K562 (cell line): ENCODE data around the gene SLFN14. TPM values are rescaled to one million over a fixed set of nuclear protein-coding genes. Genes with fewer than 3 reads are reported as not detected.
A peak's percentile ranks its signal among the peaks of the same experiment; 100 is the strongest.

Experiments used
- ATAC-seq: fragments of 200-7000 bp; cut with Tn5 transposase; 3 replicates; pipeline ENCODE4 v1.9.1; 2020; ENCODE audit warnings: moderate library complexity
- BruUV-seq: library from RNA; stranded (reverse); fragments of 400-500 nt; replicated peaks from 2 replicates; lab custom pipeline; 2021; lab: Mats Ljungman, UMichigan
- CTCF ChIA-PET: fragments of 300-600 bp; formaldehyde crosslinking; extraction: SDS; loops from one replicate; lab custom pipeline; 2021; ENCODE audit warnings: low intra/inter-chr PET ratio; lab: Yijun Ruan, JAX
- POLR2A ChIA-PET: fragments of 300-600, 350-650 bp; sonication (Branson Sonifier 250); formaldehyde crosslinking; extraction: SDS; loops from one replicate; lab custom pipeline; 2021; ENCODE audit warnings: antibody characterized with exemption, inconsistent platforms; lab: Yijun Ruan, JAX
- DNase-seq, 4 experiments: peaks; one replicate each; pipeline versions ENCODE4 v3.0.0 to v3.0.0-alpha.2; 2011 to 2018; ENCODE audit warnings: low spot score in 3 of 4, mixed read lengths in 3 of 4; ENCODE audit errors: extremely low read depth in 1 of 4
- FAIRE-seq: peaks from 2 replicates; lab custom pipeline; 2011; peaks lifted over from hg19 to GRCh38; lab: Jason Lieb, UNC
- H2AFZ ChIP-seq: 2 replicates; pipeline ENCODE4 v1.6.0; 2011; ENCODE audit warnings: low read depth, low read length, control low read depth, inconsistent platforms
- H3K27ac ChIP-seq: fragments of 200-600 bp; 3 replicates; pipeline ENCODE4 v1.8.0; 2011; ENCODE audit warnings: low read depth, mild to moderate bottlenecking, control low read depth, inconsistent platforms, low read length, moderate library complexity, mixed read lengths; ENCODE audit errors: extremely low read depth
- H3K27me3 ChIP-seq, 2 experiments: fragments of 300-600 bp in 1 of 2; 2 replicates in 1 of 2; 3 replicates in 1 of 2; pipeline versions ENCODE4 v1.6.0 to v1.8.0; 2011; ENCODE audit warnings: inconsistent platforms in 2 of 2, low read length in 2 of 2, mild to moderate bottlenecking in 1 of 2, mixed read lengths in 1 of 2, moderate library complexity in 1 of 2; ENCODE audit not compliant: control insufficient read depth in 2 of 2, insufficient read depth in 2 of 2
- H3K36me3 ChIP-seq: fragments of 300-600 bp; 3 replicates; pipeline ENCODE4 v1.8.0; 2011; ENCODE audit warnings: mild to moderate bottlenecking, low read length, inconsistent platforms; ENCODE audit not compliant: control insufficient read depth, insufficient read depth
- H3K4me1 ChIP-seq, 2 experiments: fragments of 200-600 bp in 1 of 2; replicated peaks in 1 of 2; 2 replicates in 1 of 2; 3 replicates in 1 of 2; pipeline versions ENCODE4 v1.5.1 to v1.8.0; 2011; ENCODE audit warnings: inconsistent platforms in 2 of 2, low read length in 2 of 2, mild to moderate bottlenecking in 1 of 2, mixed read lengths in 1 of 2, moderate library complexity in 1 of 2; ENCODE audit not compliant: control insufficient read depth in 2 of 2, insufficient read depth in 2 of 2
- H3K4me2 ChIP-seq: 2 replicates; pipeline ENCODE4 v1.6.1; 2011; ENCODE audit warnings: low read length, control low read depth, inconsistent platforms, mixed read lengths; ENCODE audit not compliant: insufficient read depth
- H3K4me3 ChIP-seq: fragments of 200-600 bp; sonication (generic), shearing (Covaris generic); 2 replicates; pipeline ENCODE4 v1.5.1; 2016; ENCODE audit warnings: control low read depth, inconsistent platforms
- H3K79me2 ChIP-seq: fragments of 200-600 bp; 3 replicates; pipeline ENCODE4 v1.8.0; 2011; ENCODE audit warnings: low read length, inconsistent platforms; ENCODE audit not compliant: control insufficient read depth, insufficient read depth
- H3K9ac ChIP-seq, 2 experiments: 2 replicates each; pipeline versions ENCODE4 v1.6.0 to v1.6.1; 2011; ENCODE audit warnings: low read depth in 2 of 2, low read length in 2 of 2, control low read depth in 1 of 2, inconsistent platforms in 1 of 2, mild to moderate bottlenecking in 1 of 2, mixed read lengths in 1 of 2; ENCODE audit not compliant: insufficient read depth in 1 of 2
- H3K9me1 ChIP-seq: one replicate; pipeline ENCODE4 v1.6.0; 2011; ENCODE audit warnings: inconsistent platforms, mild to moderate bottlenecking, low read length, moderate library complexity; ENCODE audit not compliant: control insufficient read depth, insufficient read depth
- H3K9me3 ChIP-seq: replicated peaks from 2 replicates; pipeline ENCODE4 v1.5.1; 2011; ENCODE audit warnings: low read depth, low read length, inconsistent platforms; ENCODE audit not compliant: control insufficient read depth, insufficient read depth
- H4K20me1 ChIP-seq: replicated peaks from 2 replicates; pipeline ENCODE4 v1.6.1; 2011; ENCODE audit warnings: low read length, inconsistent platforms, mixed read lengths; ENCODE audit not compliant: control insufficient read depth, insufficient read depth
- ARID1B ChIP-seq: fragments of 450-650 bp; IDR thresholded peaks from 2 replicates; pipeline ENCODE4 v1.6.1; 2016; ENCODE audit warnings: antibody characterized with exemption, mild to moderate bottlenecking, inconsistent platforms
- BHLHE40 ChIP-seq: IDR thresholded peaks from 2 replicates; pipeline ENCODE4 v1.6.1; 2011; ENCODE audit warnings: low read length, improper control_type of control experiment
- C11orf30 ChIP-seq: fragments of 450-650 bp; IDR thresholded peaks from 2 replicates; pipeline ENCODE4 v1.6.1; 2016; ENCODE audit warnings: low read depth, mild to moderate bottlenecking
- CBFA2T3 ChIP-seq: fragments of 450-650 bp; IDR thresholded peaks from 2 replicates; pipeline ENCODE4 v1.6.1; 2017
- GATAD2B ChIP-seq: fragments of 450-650 bp; IDR thresholded peaks from 2 replicates; pipeline ENCODE4 v1.6.1; 2017; ENCODE audit warnings: mild to moderate bottlenecking, borderline replicate concordance
- HSF4 ChIP-seq: fragments of 250-450 bp; sonication (Bioruptor Pico); IDR thresholded peaks from 2 replicates; pipeline ENCODE4 v2.1.2; 2022; ENCODE audit warnings: mild to moderate bottlenecking, moderate library complexity, borderline replicate concordance
- L3MBTL2 ChIP-seq: fragments of 450-650 bp; IDR thresholded peaks from 2 replicates; pipeline ENCODE4 v1.6.1; 2016; ENCODE audit warnings: mild to moderate bottlenecking, moderate library complexity
- MEF2A ChIP-seq: IDR thresholded peaks from 2 replicates; pipeline ENCODE4 v1.6.1; 2011; ENCODE audit warnings: low read depth, mild to moderate bottlenecking, low read length, moderate library complexity; ENCODE audit not compliant: control insufficient read depth
- MYBL2 ChIP-seq, 2 experiments: fragments of 450-650 bp in 1 of 2; sonication (generic) in 1 of 2; formaldehyde crosslinking in 1 of 2; IDR thresholded peaks; 2 replicates each; pipeline versions ENCODE4 v1.6.1 to v1.8.1; 2017 to 2022; ENCODE audit warnings: borderline replicate concordance in 1 of 2, inconsistent platforms in 1 of 2, low read depth in 1 of 2, mild to moderate bottlenecking in 1 of 2, missing genetic modification reagents in 1 of 2, moderate library complexity in 1 of 2
- NFE2L1 ChIP-seq: fragments of 450-650 bp; IDR thresholded peaks from 2 replicates; pipeline ENCODE4 v1.6.1; 2016; ENCODE audit warnings: missing genetic modification characterization, low read depth, mild to moderate bottlenecking, missing compliant biosample characterization, moderate library complexity, borderline replicate concordance
- RBFOX2 ChIP-seq: fragments of 200-400 bp; formaldehyde crosslinking; IDR thresholded peaks from 2 replicates; pipeline ENCODE4 v1.6.1; 2017; ENCODE audit warnings: low read depth, mild to moderate bottlenecking, low read length, moderate library complexity
- SMARCA4 ChIP-seq: fragments of 450-650 bp; IDR thresholded peaks from 2 replicates; pipeline ENCODE4 v1.6.1; 2016
- TAL1 ChIP-seq: fragments of 450-650 bp; IDR thresholded peaks from 2 replicates; pipeline ENCODE4 v1.6.1; 2016; ENCODE audit warnings: mild to moderate bottlenecking
- TCF3 ChIP-seq: sonication (generic); formaldehyde crosslinking; IDR thresholded peaks from 2 replicates; pipeline ENCODE4 v1.4.0; 2020; ENCODE audit warnings: mild to moderate bottlenecking, missing genetic modification reagents
- TEAD4 ChIP-seq, 2 experiments: sonication (generic) in 1 of 2; formaldehyde crosslinking in 1 of 2; IDR thresholded peaks; 2 replicates each; pipeline versions ENCODE4 v1.6.1 to v1.8.0; 2012 to 2022; ENCODE audit warnings: borderline replicate concordance in 1 of 2, inconsistent platforms in 1 of 2, low read length in 1 of 2, mild to moderate bottlenecking in 1 of 2, missing genetic modification reagents in 1 of 2
- TFE3 ChIP-seq: fragments of 450-650 bp; formaldehyde crosslinking; IDR thresholded peaks from 2 replicates; pipeline ENCODE4 v1.4.0; 2020; ENCODE audit warnings: mild to moderate bottlenecking, mixed read lengths
- ZBTB2 ChIP-seq: fragments of 450-650 bp; IDR thresholded peaks from 2 replicates; pipeline ENCODE4 v1.6.1; 2016; ENCODE audit warnings: antibody characterized with exemption
- ZFX ChIP-seq: sonication (generic); formaldehyde crosslinking; IDR thresholded peaks from 2 replicates; pipeline ENCODE4 v1.8.0; 2022; ENCODE audit warnings: mild to moderate bottlenecking, missing genetic modification reagents, moderate library complexity
- ZNF316 ChIP-seq: fragments of 450-650 bp; IDR thresholded peaks from 2 replicates; pipeline ENCODE4 v1.6.1; 2016
- WGBS: fragments of 100-300 bp; shearing (Covaris generic); methylation state at CpG from one replicate; pipeline ENCODE4 v1.1.6; 2016; ENCODE audit warnings: low coverage, mixed read lengths; ENCODE audit not compliant: insufficient coverage; ENCODE audit errors: missing lambda C conversion rate; 5-methylcytosine and 5-hydroxymethylcytosine counted together
- in situ Hi-C: fragments of 300-500 bp; cut with MboI; formaldehyde crosslinking; loops from 4 replicates; pipeline ENCODE4 v1.15.0; 2018; ENCODE audit warnings: inconsistent platforms, mixed read lengths
- intact Hi-C: fragments of 100-400 bp; cut with micrococcal nuclease; formaldehyde crosslinking; loops from 2 replicates; pipeline ENCODE4 v1.14.2; 2022
- polyA plus RNA-seq, 8 experiments: library from polyadenylated mRNA; depleted of rRNA in 4 of 8; stranded (reverse) in 5 of 8; unstranded in 3 of 8; fragments of >200 nt; fragmentation: Nextera tagmentation in 2 of 8; fragmentation: Illumina TruSeq in 1 of 8; extraction: Ambion mirVana in 2 of 8; extraction: Trizol in 1 of 8; gene quantifications; 2 replicates each; pipeline versions ENCODE4 v1.2.1 to v1.2.3, GENCODE V29; 2011 to 2014; ENCODE audit warnings: inconsistent platforms in 1 of 8, missing spikeins in 1 of 8
- total RNA-seq, 7 experiments: library from RNA; depleted of rRNA in 6 of 7; stranded (reverse); fragments of >200 nt in 6 of 7; fragmentation: Illumina TruSeq in 2 of 7; extraction: Trizol in 2 of 7; gene quantifications; 2 replicates each; pipeline versions ENCODE4 v1.2.1 to v1.2.3, GENCODE V29; 2011 to 2021; ENCODE audit warnings: low replicate concordance in 1 of 7

Gene SLFN14
- total and polyA plus RNA-seq, 9 of the 15 experiments (the other 6 are each of a cell fraction or from before 2014, with no cell fraction given): 1.3 to 4.3 (median 3.1) TPM

- Histone ChIP-seq H3K4me1 (peaks cover 11 to 38% of the 10 kb centered on the region in 2 experiments), H4K20me1 (no peaks in the 10 kb centered on the region), H3K36me3 (no peaks in the 10 kb centered on the region; the same call in 1 of the 3 replicates), H3K9me1 (no peaks in the 10 kb centered on the region), H3K27me3 (no peaks in the 10 kb centered on the region), H3K79me2 (peaks cover 4% of the 10 kb centered on the region; the same call in 1 of the 3 replicates), H3K9me3 (no peaks in the 10 kb centered on the region), H3K27ac (peak overlapping the region; percentile 68), H3K4me2 (peak overlapping the region; percentile 49), H2AFZ (peak overlapping the region; percentile 1), H3K4me3 (peak overlapping the region; percentile 1; the same call in 1 of the 2 replicates), H3K9ac (peak overlapping the region in 1 of 2 experiments; percentile 55; a peak in 2 of 4 replicates)
- 0 out of 3 replicates have a peak, but pooled peaks have one; percentile 6 for ATAC-seq
- ChIA-PET POLR2A (interaction anchor here (0.6 to 3.0 kb wide), 11 partner anchors 10 to 249 kb away, joined by 3 to 22 read pairs (median 4); partner anchors contain the start of genes AP2B1, PEX12 and TAF15), CTCF (interaction anchor here (0.7 kb wide), 1 partner anchor 207 kb away, joined by 7 read pairs; no protein-coding TSS in a partner anchor)
- BruUV-seq: no TSS peak
- 4% methylated on average over 2 of the region's 2 CpGs for WGBS
- intact Hi-C loops (loop anchor here (2.0 to 5.0 kb wide), 2 partner anchors 29 to 173 kb away; partner anchors contain the start of gene RASL10B), in situ Hi-C loops (loop anchor here (5.0 kb wide), 1 partner anchor 188 kb away; no protein-coding TSS in a partner anchor)
- peak in 1 of 4 experiments; percentile 53 for DNase-seq
- peak; percentile 51 for FAIRE-seq
- TF ChIP-seq MYBL2 (IDR thresholded peaks at IDR 0.05; ENCODE audit: low read depth) (no peak), MYBL2 (CRISPR knock-in tag; IDR thresholded peaks at IDR 0.05; ENCODE audit: borderline replicate concordance) (no peak), TEAD4 (IDR thresholded peaks at IDR 0.05; ENCODE audit: low read length) (peak; percentile 41; the same call in 1 of the 2 replicates), TEAD4 (CRISPR knock-in tag; IDR thresholded peaks at IDR 0.05; ENCODE audit: borderline replicate concordance) (no peak), MEF2A (peak; percentile 3; the same call in 1 of the 2 replicates), HSF4 (CRISPR knock-in tag) (no peak), SMARCA4 (0 out of 2 replicates have a peak, but pooled peaks have one; percentile 30), TFE3 (CRISPR knock-in tag) (no peak), C11orf30 (peak; percentile 58), ZBTB2 (no peak), BHLHE40 (0 out of 2 replicates have a peak, but pooled peaks have one; percentile 5), L3MBTL2 (peak; percentile 50; the same call in 1 of the 2 replicates), CBFA2T3 (peak; percentile 62; the same call in 1 of the 2 replicates), GATAD2B (0 out of 2 replicates have a peak, but pooled peaks have one; percentile 45), ZNF316 (peak; percentile 76), ARID1B (peak; percentile 37; the same call in 1 of the 2 replicates), RBFOX2 (0 out of 2 replicates have a peak, but pooled peaks have one; percentile 16), TCF3 (CRISPR knock-in tag) (peak; percentile 45), TAL1 (peak; percentile 50), NFE2L1 (tag) (no peak), ZFX (CRISPR knock-in tag) (no peak)
Observed at GRCh38 chr17:35559495-35560210, 966 bp downstream of the SLFN14 start.
